ENCODE data around the gene OR2V1. TPM values are rescaled to one million over a fixed set of nuclear protein-coding genes. Genes with fewer than 3 reads are reported as not detected.
"Not testable (repeated sequence)": the region's sequence is repeated elsewhere in the genome, so short reads cannot be mapped to it uniquely, and the experiment has no call there.

Gene OR2V1
- total RNA-seq, 6 donors from 2014 or later = not detected

- no peak for ATAC-seq (ENCODE audit: low FRiP score in 2 of 2)
- 61% methylated on average over 10 to 11 of the region's 11 CpGs for WGBS, 2 donors
Observed at GRCh38 chr5:181099602-181100086, 31.3 kb downstream of the OR2V1 start.

DNA sequence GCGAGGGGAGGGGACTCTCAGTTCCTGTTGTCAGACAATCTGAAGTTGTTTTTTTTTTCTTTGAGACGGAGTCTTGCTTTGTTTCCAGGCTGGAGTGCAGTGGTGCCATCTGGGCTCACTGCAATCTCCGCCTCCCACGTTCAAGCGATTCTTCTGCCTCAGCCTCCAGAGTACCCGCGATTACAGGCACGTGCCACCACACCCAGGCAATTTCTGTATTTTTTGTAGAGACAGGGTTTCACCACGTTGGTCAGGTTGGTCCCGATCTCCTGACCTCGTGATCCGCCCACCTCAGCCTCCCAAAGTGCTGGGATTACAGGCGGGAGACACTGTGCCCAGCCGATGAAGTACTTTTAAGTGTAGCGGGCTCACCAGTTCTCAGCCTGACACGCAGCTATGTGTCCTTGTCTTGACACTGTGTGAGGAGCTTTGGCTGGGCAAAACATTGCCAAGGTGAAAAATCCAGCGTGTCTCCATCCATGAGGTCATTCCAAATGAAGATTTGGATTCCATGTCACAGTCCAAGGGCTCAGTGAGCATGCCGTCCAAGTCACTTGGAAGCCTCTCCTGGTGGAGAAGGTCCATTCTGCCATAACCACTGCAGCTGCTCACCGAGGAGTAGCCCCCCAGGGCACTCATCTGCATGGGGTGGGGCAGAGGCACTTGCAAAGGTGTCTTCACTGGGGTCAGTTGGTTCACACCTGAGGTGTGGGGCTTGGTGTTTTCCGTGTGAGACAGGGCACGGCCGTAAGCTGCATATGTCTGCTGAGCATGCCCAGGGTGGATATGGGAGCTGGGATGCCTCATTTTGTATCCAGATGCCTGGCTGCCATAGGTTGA lies 32.0 kb downstream of the OR2V1 start:
- WGBS, 2 donors = 21 to 23% methylated on average over 11 to 21 of the region's 22 CpGs
- peak in 1 of 2 donors; percentile 11 for ATAC-seq (ENCODE audit: low FRiP score in 2 of 2)
- H3K4me1 ChIP-seq = peaks cover 0 to 14% (median 3%) of the 10 kb centered on the region in 4 donors

More at GRCh38 chr5:181099602-181100086, 31.3 kb downstream of the OR2V1 start:
- Histone ChIP-seq H3K9me3 (no peaks in the 10 kb centered on the region), H3K27ac (no peak overlapping the region), H3K4me1 (peaks cover 0 to 14% (median 3%) of the 10 kb centered on the region in 4 donors), H3K4me3 (no peak overlapping the region), H3K27me3 (peaks cover 0 to 15% (median 7%) of the 10 kb centered on the region in 4 donors), H3K36me3 (no peaks in the 10 kb centered on the region)
- DNase-seq = no peak
- TF ChIP-seq POLR2AphosphoS5 (IDR thresholded peaks at IDR 0.05) (no peak), POLR2A (IDR thresholded peaks at IDR 0.05) (no peak), EP300 (IDR thresholded peaks at IDR 0.05) (no peak)
- TF ChIP-seq, protein P1, sequence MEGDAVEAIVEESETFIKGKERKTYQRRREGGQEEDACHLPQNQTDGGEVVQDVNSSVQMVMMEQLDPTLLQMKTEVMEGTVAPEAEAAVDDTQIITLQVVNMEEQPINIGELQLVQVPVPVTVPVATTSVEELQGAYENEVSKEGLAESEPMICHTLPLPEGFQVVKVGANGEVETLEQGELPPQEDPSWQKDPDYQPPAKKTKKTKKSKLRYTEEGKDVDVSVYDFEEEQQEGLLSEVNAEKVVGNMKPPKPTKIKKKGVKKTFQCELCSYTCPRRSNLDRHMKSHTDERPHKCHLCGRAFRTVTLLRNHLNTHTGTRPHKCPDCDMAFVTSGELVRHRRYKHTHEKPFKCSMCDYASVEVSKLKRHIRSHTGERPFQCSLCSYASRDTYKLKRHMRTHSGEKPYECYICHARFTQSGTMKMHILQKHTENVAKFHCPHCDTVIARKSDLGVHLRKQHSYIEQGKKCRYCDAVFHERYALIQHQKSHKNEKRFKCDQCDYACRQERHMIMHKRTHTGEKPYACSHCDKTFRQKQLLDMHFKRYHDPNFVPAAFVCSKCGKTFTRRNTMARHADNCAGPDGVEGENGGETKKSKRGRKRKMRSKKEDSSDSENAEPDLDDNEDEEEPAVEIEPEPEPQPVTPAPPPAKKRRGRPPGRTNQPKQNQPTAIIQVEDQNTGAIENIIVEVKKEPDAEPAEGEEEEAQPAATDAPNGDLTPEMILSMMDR (IDR thresholded peaks at IDR 0.05) = no peak

GRCh38 chr5:181097759-181098491 lies 33.0 kb downstream of the OR2V1 start:
- not testable (repeated sequence) for H3K4me3 ChIP-seq; ATAC-seq (ENCODE audit: low FRiP score in 2 of 2); DNase-seq; H3K36me3 ChIP-seq; H3K27ac ChIP-seq; H3K9me3 ChIP-seq
- peaks cover 0 to 14% (median 3%) of the 10 kb centered on the region in 4 donors for H3K4me1 ChIP-seq
- WGBS, 2 donors = no CpG with 5 or more reads among the region's 56 CpGs
- peaks cover 0 to 15% (median 7%) of the 10 kb centered on the region in 4 donors for H3K27me3 ChIP-seq

More for the DNA sequence above, 32.0 kb downstream of the OR2V1 start:
- H3K4me3 ChIP-seq = no peak overlapping the region
- no peak for TF ChIP-seq POLR2A (IDR thresholded peaks at IDR 0.05)
- no peaks in the 10 kb centered on the region for H3K36me3 ChIP-seq
- peaks cover 0 to 15% (median 7%) of the 10 kb centered on the region in 4 donors for H3K27me3 ChIP-seq
- no peak for DNase-seq
- no peak overlapping the region for H3K27ac ChIP-seq
- no peaks in the 10 kb centered on the region for H3K9me3 ChIP-seq

DNA sequence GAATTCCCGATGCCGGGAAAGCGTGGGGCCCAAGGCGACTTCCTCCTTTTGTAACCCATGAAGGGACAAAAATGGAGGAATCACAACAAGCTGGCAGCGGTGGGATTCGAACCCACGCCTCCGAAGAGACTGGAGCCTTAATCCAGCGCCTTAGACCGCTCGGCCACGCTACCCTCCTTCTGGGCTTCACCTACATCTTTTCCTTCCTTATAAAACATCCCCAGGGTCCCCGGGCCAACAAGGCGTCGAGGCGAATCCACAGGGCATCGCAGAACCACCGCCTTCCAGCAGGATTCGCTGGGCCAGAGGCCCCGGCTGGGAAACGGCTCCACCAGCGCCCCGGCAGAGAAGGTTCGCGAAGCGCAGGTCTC lies 33.6 kb downstream of the OR2V1 start:
- Histone ChIP-seq H3K4me1 (peaks cover 0 to 14% (median 3%) of the 10 kb centered on the region in 4 donors), H3K27me3 (peaks cover 0 to 15% (median 7%) of the 10 kb centered on the region in 4 donors)
- not testable (repeated sequence) for H3K27ac ChIP-seq; H3K4me3 ChIP-seq; DNase-seq; H3K36me3 ChIP-seq; ATAC-seq (ENCODE audit: low FRiP score in 2 of 2); H3K9me3 ChIP-seq
- no CpG with 5 or more reads among the region's 26 CpGs for WGBS, 2 donors

GRCh38 chr5:181096721-181097382 lies 34.1 kb downstream of the OR2V1 start:
- not testable (repeated sequence) for H3K27ac ChIP-seq; H3K4me3 ChIP-seq; H3K9me3 ChIP-seq; H3K36me3 ChIP-seq; ATAC-seq (ENCODE audit: low FRiP score in 2 of 2); DNase-seq
- Histone ChIP-seq H3K27me3 (peaks cover 0 to 15% (median 7%) of the 10 kb centered on the region in 4 donors), H3K4me1 (peaks cover 0 to 14% (median 3%) of the 10 kb centered on the region in 4 donors)
- no CpG with 5 or more reads among the region's 26 CpGs for WGBS, 2 donors

DNA sequence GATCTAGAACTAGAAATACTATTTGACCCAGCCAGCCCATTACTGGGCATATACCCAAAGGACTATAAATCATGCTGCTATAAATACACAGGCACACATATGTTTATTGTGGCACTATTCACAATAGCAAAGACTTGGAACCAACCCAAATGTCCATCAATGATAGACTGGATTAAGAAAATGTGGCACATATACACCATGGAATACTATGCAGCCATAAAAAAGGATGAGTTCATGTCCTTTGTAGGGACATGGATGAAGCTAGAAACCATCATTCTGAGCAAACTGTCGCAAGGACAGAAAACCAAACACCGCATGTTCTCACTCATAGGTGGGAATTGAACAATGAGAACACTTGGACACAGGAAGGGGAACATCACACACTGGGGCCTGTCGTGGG lies 35.8 kb downstream of the OR2V1 start:
- H3K4me3 ChIP-seq; H3K9me3 ChIP-seq; H3K36me3 ChIP-seq; ATAC-seq (ENCODE audit: low FRiP score in 2 of 2); DNase-seq; H3K27ac ChIP-seq; H3K4me1 ChIP-seq: not testable (repeated sequence)
- H3K27me3 ChIP-seq = peaks cover 0 to 15% (median 6%) of the 10 kb centered on the region in 4 donors
- WGBS, 2 donors = 63 to 93% methylated on average over 1 to 3 of the region's 3 CpGs

DNA sequence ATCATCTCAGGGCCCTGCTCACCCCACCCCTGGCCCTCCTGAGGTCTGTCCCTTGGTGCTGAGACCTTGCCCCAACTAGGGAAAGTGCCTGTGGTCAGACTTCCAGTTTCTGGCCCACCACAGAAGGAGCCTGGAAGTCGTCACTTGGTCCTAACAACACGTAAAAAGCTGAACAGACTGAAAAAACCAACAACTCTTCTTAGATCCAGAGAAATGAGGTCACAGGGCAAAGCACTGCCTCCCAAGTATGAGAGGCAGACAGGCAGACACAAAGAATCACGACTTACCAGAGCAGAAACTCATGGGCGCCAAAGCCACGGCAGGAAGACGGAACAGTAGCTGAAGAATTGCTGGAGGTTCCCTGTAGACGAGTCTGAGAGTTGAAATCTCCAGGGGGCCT lies 38.5 kb downstream of the OR2V1 start:
- no peak for DNase-seq
- TF ChIP-seq, protein P1 (IDR thresholded peaks at IDR 0.05) = no peak
- TF ChIP-seq EP300 (IDR thresholded peaks at IDR 0.05) (no peak), POLR2A (IDR thresholded peaks at IDR 0.05) (no peak), POLR2AphosphoS5 (IDR thresholded peaks at IDR 0.05) (no peak)
- Histone ChIP-seq H3K36me3 (no peaks in the 10 kb centered on the region), H3K27ac (no peak overlapping the region), H3K4me1 (no peaks in the 10 kb centered on the region), H3K27me3 (no peaks in the 10 kb centered on the region), H3K4me3 (no peak overlapping the region), H3K9me3 (no peaks in the 10 kb centered on the region)
- 74 to 81% methylated on average over 7 of the region's 7 CpGs for WGBS, 2 donors
- no peak for ATAC-seq (ENCODE audit: low FRiP score in 2 of 2)

All from upper lobe of left lung (tissue), 6 donors.